Hepatocyte (in vitro differentiated cells): Measurements from ENCODE around the gene COX14. TPM values are rescaled to one million over a fixed set of nuclear protein-coding genes. Genes with fewer than 3 reads are reported as not detected.

Experiments used
- DNase-seq: peaks from one replicate; pipeline ENCODE4 v3.0.0-alpha.2; 2016; ENCODE audit warnings: low spot score
- H2AFZ ChIP-seq: fragments of 200-600 bp; sonication (generic); 2 replicates; pipeline ENCODE4 v1.6.0; 2016; ENCODE audit warnings: antibody characterized with exemption, mild to moderate bottlenecking
- H3K27ac ChIP-seq: fragments of 200-600 bp; sonication (generic); 2 replicates; pipeline ENCODE4 v1.5.1; 2016; ENCODE audit warnings: mild to moderate bottlenecking
- H3K27me3 ChIP-seq: fragments of 200-600 bp; sonication (generic); 2 replicates; pipeline ENCODE4 v1.6.1; 2016
- H3K36me3 ChIP-seq: fragments of 200-600 bp; sonication (generic); replicated peaks from 2 replicates; pipeline ENCODE4 v1.5.1; 2016; ENCODE audit warnings: low read depth; ENCODE audit not compliant: insufficient read depth
- H3K4me1 ChIP-seq: fragments of 200-600 bp; sonication (generic); 2 replicates; pipeline ENCODE4 v1.5.1; 2016; ENCODE audit warnings: mild to moderate bottlenecking, moderate library complexity; ENCODE audit not compliant: insufficient read depth
- H3K4me2 ChIP-seq: fragments of 200-600 bp; sonication (generic); 2 replicates; pipeline ENCODE4 v1.6.0; 2016
- H3K4me3 ChIP-seq: fragments of 200-600 bp; sonication (generic); 2 replicates; pipeline ENCODE4 v1.5.1; 2016; ENCODE audit warnings: mild to moderate bottlenecking
- H3K79me2 ChIP-seq: fragments of 200-600 bp; sonication (generic); 2 replicates; pipeline ENCODE4 v1.6.0; 2017; ENCODE audit warnings: mild to moderate bottlenecking
- H3K9me2 ChIP-seq: fragments of 200-600 bp; sonication (generic); replicated peaks from 2 replicates; pipeline ENCODE4 v1.6.0; 2017; ENCODE audit warnings: mild to moderate bottlenecking; ENCODE audit not compliant: insufficient read depth
- H3K9me3 ChIP-seq: fragments of 200-600 bp; sonication (generic); 2 replicates; pipeline ENCODE4 v1.5.1; 2016; ENCODE audit warnings: low read depth, mild to moderate bottlenecking
- H4K20me1 ChIP-seq: fragments of 200-600 bp; sonication (generic); 2 replicates; pipeline ENCODE4 v1.6.0; 2016; ENCODE audit warnings: mild to moderate bottlenecking; ENCODE audit not compliant: insufficient read depth, poor library complexity, severe bottlenecking
- EZH2 ChIP-seq: fragments of 200-600 bp; sonication (generic); IDR thresholded peaks from 2 replicates; pipeline ENCODE4 v1.6.1; 2016; ENCODE audit warnings: antibody characterized with exemption, mild to moderate bottlenecking, borderline replicate concordance
- EZH2phosphoT487 ChIP-seq: fragments of 200-600 bp; sonication (generic); IDR thresholded peaks from one replicate; pipeline ENCODE4 v1.6.1; 2018; ENCODE audit warnings: antibody characterized with exemption, mild to moderate bottlenecking, low read depth, moderate library complexity; ENCODE audit not compliant: unreplicated experiment, severe bottlenecking
- WGBS: methylation state at CpG from one replicate; pipeline ENCODE4 v1.1.6; 2016; ENCODE audit warnings: low lambda C conversion rate; ENCODE audit errors: missing lambda C conversion rate; 5-methylcytosine and 5-hydroxymethylcytosine counted together
- polyA plus RNA-seq: library from polyadenylated mRNA; unstranded; fragments of >200 nt; fragmentation: Nextera tagmentation; extraction: Ambion mirVana; gene quantifications from 2 replicates; pipeline ENCODE4 v1.2.1, GENCODE V29; 2016
- total RNA-seq: library from RNA; depleted of rRNA; stranded (reverse); fragments of >200 nt; gene quantifications from 2 replicates; pipeline ENCODE4 v1.2.3, GENCODE V29; 2014
- TF ChIP-seq, protein P1 (sequence below): fragments of 200-600 bp; sonication (generic); IDR thresholded peaks from 2 replicates; pipeline ENCODE4 v1.5.1; 2016; ENCODE audit warnings: antibody characterized with exemption, mild to moderate bottlenecking; ENCODE audit not compliant: poor library complexity

Gene COX14
- total and polyA plus RNA-seq, 2 experiments from 2014 or later, result 61.5 to 186 TPM

- H3K9me3 ChIP-seq, result no peaks in the 10 kb centered on the region
- H3K27ac ChIP-seq, result no peak overlapping the region
- H3K4me2 ChIP-seq, result no peak overlapping the region
- TF ChIP-seq, protein P1, sequence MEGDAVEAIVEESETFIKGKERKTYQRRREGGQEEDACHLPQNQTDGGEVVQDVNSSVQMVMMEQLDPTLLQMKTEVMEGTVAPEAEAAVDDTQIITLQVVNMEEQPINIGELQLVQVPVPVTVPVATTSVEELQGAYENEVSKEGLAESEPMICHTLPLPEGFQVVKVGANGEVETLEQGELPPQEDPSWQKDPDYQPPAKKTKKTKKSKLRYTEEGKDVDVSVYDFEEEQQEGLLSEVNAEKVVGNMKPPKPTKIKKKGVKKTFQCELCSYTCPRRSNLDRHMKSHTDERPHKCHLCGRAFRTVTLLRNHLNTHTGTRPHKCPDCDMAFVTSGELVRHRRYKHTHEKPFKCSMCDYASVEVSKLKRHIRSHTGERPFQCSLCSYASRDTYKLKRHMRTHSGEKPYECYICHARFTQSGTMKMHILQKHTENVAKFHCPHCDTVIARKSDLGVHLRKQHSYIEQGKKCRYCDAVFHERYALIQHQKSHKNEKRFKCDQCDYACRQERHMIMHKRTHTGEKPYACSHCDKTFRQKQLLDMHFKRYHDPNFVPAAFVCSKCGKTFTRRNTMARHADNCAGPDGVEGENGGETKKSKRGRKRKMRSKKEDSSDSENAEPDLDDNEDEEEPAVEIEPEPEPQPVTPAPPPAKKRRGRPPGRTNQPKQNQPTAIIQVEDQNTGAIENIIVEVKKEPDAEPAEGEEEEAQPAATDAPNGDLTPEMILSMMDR, result no peak
- no peak for TF ChIP-seq EZH2phosphoT487
- no peak for TF ChIP-seq EZH2
- no peaks in the 10 kb centered on the region for H3K79me2 ChIP-seq
- no peak for DNase-seq
- no peak overlapping the region for H3K4me3 ChIP-seq
- no peak overlapping the region for H2AFZ ChIP-seq
- H3K27me3 ChIP-seq, result no peaks in the 10 kb centered on the region
- H3K4me1 ChIP-seq, result peaks cover 7% of the 10 kb centered on the region
- no peaks in the 10 kb centered on the region for H3K9me2 ChIP-seq
- WGBS, result 95% methylated on average over 6 of the region's 6 CpGs
- peaks cover 3% of the 10 kb centered on the region for H3K36me3 ChIP-seq
- H4K20me1 ChIP-seq, result no peaks in the 10 kb centered on the region
Observed at GRCh38 chr12:50097952-50098351, 14.1 kb upstream of the COX14 start.

DNA sequence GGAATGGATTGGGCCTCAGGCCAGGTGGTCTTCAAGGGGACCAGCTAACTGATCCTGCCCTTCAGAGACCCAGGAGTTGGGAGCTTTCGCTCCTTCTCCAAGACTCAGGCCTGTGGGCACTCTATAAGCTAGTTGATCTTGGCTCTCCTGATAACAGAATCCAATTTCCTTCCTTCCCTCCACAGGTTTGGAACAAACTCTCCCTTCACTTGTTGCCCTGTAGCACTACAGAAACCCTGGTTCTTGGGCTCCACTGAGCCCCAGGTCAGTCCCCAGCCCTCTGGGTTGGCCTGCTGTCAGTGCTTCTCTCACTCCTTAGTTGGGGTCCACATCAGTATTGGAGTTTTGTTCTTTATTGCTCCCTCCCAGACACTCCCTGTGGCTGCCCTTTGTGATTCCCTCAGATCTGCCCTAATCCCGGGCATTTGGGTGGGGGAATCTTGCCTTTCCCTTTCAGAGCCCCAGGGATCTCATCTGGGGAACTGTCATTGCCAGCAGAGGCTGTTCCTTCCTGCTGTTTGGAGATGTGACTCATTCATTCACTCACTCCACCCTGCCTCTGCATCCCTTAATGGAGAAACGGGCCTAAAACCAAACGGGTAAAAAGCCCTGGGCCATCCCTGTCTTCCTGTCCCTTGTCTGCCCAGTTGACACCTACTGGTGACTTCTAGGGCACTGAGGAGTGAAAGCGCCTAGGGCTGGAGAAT, 12.6 kb upstream of the COX14 start:
- no peak overlapping the region for H2AFZ ChIP-seq

DNA sequence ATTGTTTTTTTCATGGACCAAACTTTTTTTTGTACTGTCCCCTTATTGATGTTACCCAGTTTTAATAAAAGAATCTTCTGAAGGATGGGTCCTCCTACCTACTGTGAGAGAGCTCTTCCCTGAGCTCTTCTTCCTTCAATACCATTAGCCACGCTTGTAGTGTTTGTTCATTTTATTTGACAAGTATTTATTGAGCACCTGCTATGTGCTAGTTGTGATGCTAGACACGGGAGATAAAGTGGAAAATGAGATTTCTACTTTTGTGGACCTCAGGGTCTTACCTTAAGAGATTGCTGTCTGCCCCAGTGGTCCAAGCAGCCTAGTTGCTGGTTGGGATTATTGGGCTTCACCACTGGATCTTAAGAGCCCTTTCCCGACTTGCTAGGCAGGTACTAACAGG, 11.5 kb upstream of the COX14 start:
- no peaks in the 10 kb centered on the region for H4K20me1 ChIP-seq
- TF ChIP-seq EZH2phosphoT487 (no peak), EZH2 (no peak)
- TF ChIP-seq, protein P1, result no peak
- H3K4me1 ChIP-seq, result peaks cover 25% of the 10 kb centered on the region
- H3K9me2 ChIP-seq, result no peaks in the 10 kb centered on the region
- no peak overlapping the region for H3K27ac ChIP-seq
- no peak overlapping the region for H3K4me3 ChIP-seq
- no peak for DNase-seq
- no peaks in the 10 kb centered on the region for H3K36me3 ChIP-seq
- H2AFZ ChIP-seq, result no peak overlapping the region
- no peak overlapping the region for H3K4me2 ChIP-seq
- no peaks in the 10 kb centered on the region for H3K27me3 ChIP-seq
- no peaks in the 10 kb centered on the region for H3K9me3 ChIP-seq
- peaks cover 2% of the 10 kb centered on the region for H3K79me2 ChIP-seq
- WGBS, result 83% methylated on average over 3 of the region's 3 CpGs

More for the DNA sequence above, 12.6 kb upstream of the COX14 start:
- no peak overlapping the region for H3K4me3 ChIP-seq
- H3K9me3 ChIP-seq, result no peaks in the 10 kb centered on the region
- TF ChIP-seq, protein P1, result no peak
- TF ChIP-seq EZH2phosphoT487, result no peak
- no peak for DNase-seq
- H4K20me1 ChIP-seq, result no peaks in the 10 kb centered on the region
- H3K4me1 ChIP-seq, result peaks cover 22% of the 10 kb centered on the region
- no peaks in the 10 kb centered on the region for H3K9me2 ChIP-seq
- 92% methylated on average over 5 of the region's 5 CpGs for WGBS
- H3K79me2 ChIP-seq, result no peaks in the 10 kb centered on the region
- no peak overlapping the region for H3K27ac ChIP-seq
- no peak overlapping the region for H3K4me2 ChIP-seq
- no peaks in the 10 kb centered on the region for H3K27me3 ChIP-seq
- H3K36me3 ChIP-seq, result no peaks in the 10 kb centered on the region
